GM23248 (cell line): ENCODE measurements around the gene GPRIN2. TPM values are rescaled to one million over a fixed set of nuclear protein-coding genes. Genes with fewer than 3 reads are reported as not detected.
"Not testable (repeated sequence)": the region's sequence is repeated elsewhere in the genome, so short reads cannot be mapped to it uniquely, and the experiment has no call there.

ENCODE experiments used
- DNase-seq: peaks from one replicate; pipeline ENCODE4 v3.0.0-alpha.2; 2015
- H2AFZ ChIP-seq: fragments of 200-600 bp; sonication (generic); 2 replicates; pipeline ENCODE4 v1.6.1; 2016; ENCODE audit warnings: antibody characterized with exemption
- H3F3A ChIP-seq: fragments of 200-600 bp; sonication (generic); 2 replicates; pipeline ENCODE4 v1.6.1; 2016; ENCODE audit warnings: mild to moderate bottlenecking, antibody characterized with exemption, mixed run types; ENCODE audit not compliant: insufficient read depth
- H3K27ac ChIP-seq: fragments of 200-600 bp; sonication (generic); 2 replicates; pipeline ENCODE4 v1.5.1; 2016; ENCODE audit warnings: mild to moderate bottlenecking
- H3K27me3 ChIP-seq: fragments of 200-600 bp; sonication (generic); replicated peaks from 2 replicates; pipeline ENCODE4 v1.6.1; 2016; ENCODE audit warnings: mild to moderate bottlenecking; ENCODE audit not compliant: insufficient read depth
- H3K36me3 ChIP-seq: fragments of 200-600 bp; sonication (generic); 2 replicates; pipeline ENCODE4 v1.6.1; 2016; ENCODE audit warnings: low read depth, mild to moderate bottlenecking
- H3K4me1 ChIP-seq: fragments of 200-600 bp; sonication (generic); 2 replicates; pipeline ENCODE4 v1.6.1; 2016; ENCODE audit warnings: mild to moderate bottlenecking; ENCODE audit not compliant: insufficient read depth
- H3K4me2 ChIP-seq: fragments of 200-600 bp; sonication (generic); one replicate; pipeline ENCODE4 v1.6.1; 2016; ENCODE audit warnings: mild to moderate bottlenecking; ENCODE audit not compliant: unreplicated experiment
- H3K4me3 ChIP-seq: fragments of 200-600 bp; sonication (generic); 2 replicates; pipeline ENCODE4 v1.5.1; 2016; ENCODE audit warnings: mild to moderate bottlenecking
- H3K79me2 ChIP-seq: fragments of 200-600 bp; sonication (generic); 2 replicates; pipeline ENCODE4 v1.6.1; 2016; ENCODE audit warnings: mild to moderate bottlenecking; ENCODE audit not compliant: insufficient read depth
- H3K9ac ChIP-seq: fragments of 200-600 bp; sonication (generic); 2 replicates; pipeline ENCODE4 v1.6.1; 2016; ENCODE audit warnings: mild to moderate bottlenecking
- H3K9me2 ChIP-seq: fragments of 200-600 bp; sonication (generic); 2 replicates; pipeline ENCODE4 v1.6.1; 2016; ENCODE audit warnings: mixed run types, mild to moderate bottlenecking, moderate library complexity; ENCODE audit not compliant: insufficient read depth
- H3K9me3 ChIP-seq: fragments of 200-600 bp; sonication (generic); one replicate; pipeline ENCODE4 v1.6.1; 2017; ENCODE audit warnings: low read depth
- H4K20me1 ChIP-seq: fragments of 200-600 bp; sonication (generic); 2 replicates; pipeline ENCODE4 v1.6.0; 2016; ENCODE audit not compliant: insufficient read depth
- EZH2 ChIP-seq: fragments of 200-600 bp; sonication (generic); IDR thresholded peaks from 2 replicates; pipeline ENCODE4 v1.6.1; 2018; ENCODE audit warnings: antibody characterized with exemption, mild to moderate bottlenecking; ENCODE audit not compliant: insufficient read depth, poor library complexity, severe bottlenecking
- EZH2phosphoT487 ChIP-seq: fragments of 200-600 bp; sonication (generic); IDR thresholded peaks from 2 replicates; pipeline ENCODE4 v1.6.1; 2018; ENCODE audit warnings: antibody characterized with exemption, moderate library complexity, mild to moderate bottlenecking, low read depth; ENCODE audit not compliant: insufficient read depth
- WGBS, 2 experiments: methylation state at CpG; one replicate each; pipeline ENCODE4 v1.1.6; 2015 to 2017; ENCODE audit warnings: low lambda C conversion rate in 2 of 2, low coverage in 1 of 2; ENCODE audit errors: missing lambda C conversion rate in 2 of 2; 5-methylcytosine and 5-hydroxymethylcytosine counted together
- in situ Hi-C: fragments of 300-500 bp; cut with MboI; formaldehyde crosslinking; loops from 2 replicates; pipeline ENCODE4 v1.15.0; 2020
- polyA plus RNA-seq: library from polyadenylated mRNA; unstranded; fragments of >200 nt; fragmentation: Nextera tagmentation; extraction: Ambion mirVana; gene quantifications from 2 replicates; pipeline ENCODE4 v1.2.1, GENCODE V29; 2016
- total RNA-seq: library from RNA; depleted of rRNA; stranded (reverse); fragments of >200 nt; shearing (Covaris generic); gene quantifications from 2 replicates; pipeline ENCODE4 v1.2.3, GENCODE V29; 2014

GPRIN2 gene
- total and polyA plus RNA-seq, 2 experiments from 2014 or later: not detected

DNA sequence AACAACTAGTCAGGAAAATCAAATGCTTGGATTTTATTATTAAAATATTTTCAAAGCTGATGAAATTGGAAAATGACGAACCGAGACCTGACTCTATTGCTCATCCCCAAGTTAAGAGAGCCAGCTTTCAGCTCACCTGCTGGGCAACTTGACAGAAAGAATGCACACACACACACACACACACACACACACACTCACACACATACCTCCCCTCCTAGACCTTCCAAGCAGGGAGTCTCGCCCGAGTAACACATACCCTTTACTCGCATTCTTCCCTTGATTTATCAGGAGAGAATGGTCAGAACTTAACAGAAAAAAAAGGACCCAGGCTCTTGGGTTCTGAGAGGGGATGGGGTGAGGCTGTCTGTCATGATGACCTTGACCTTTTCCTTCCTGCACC lies 19.1 kb downstream of the GPRIN2 start:
- Histone ChIP-seq H4K20me1 (no peaks in the 10 kb centered on the region), H3K27ac (no peak overlapping the region), H3F3A (no peaks in the 10 kb centered on the region), H3K9ac (no peak overlapping the region), H3K4me1 (0 out of 2 replicates have a peak, but pooled peaks cover 3% of the 10 kb centered on the region), H3K79me2 (no peaks in the 10 kb centered on the region), H3K9me3 (no peaks in the 10 kb centered on the region), H3K4me3 (no peak overlapping the region), H3K9me2 (no peaks in the 10 kb centered on the region), H2AFZ (no peak overlapping the region), H3K27me3 (peaks cover 35% of the 10 kb centered on the region), H3K4me2 (no peak overlapping the region), H3K36me3 (no peaks in the 10 kb centered on the region)
- 69 to 72% methylated on average over 5 of the region's 5 CpGs for WGBS, 2 experiments
- TF ChIP-seq EZH2phosphoT487 (no peak), EZH2 (no peak)
- in situ Hi-C loops: no loop called here
- no peak for DNase-seq

DNA sequence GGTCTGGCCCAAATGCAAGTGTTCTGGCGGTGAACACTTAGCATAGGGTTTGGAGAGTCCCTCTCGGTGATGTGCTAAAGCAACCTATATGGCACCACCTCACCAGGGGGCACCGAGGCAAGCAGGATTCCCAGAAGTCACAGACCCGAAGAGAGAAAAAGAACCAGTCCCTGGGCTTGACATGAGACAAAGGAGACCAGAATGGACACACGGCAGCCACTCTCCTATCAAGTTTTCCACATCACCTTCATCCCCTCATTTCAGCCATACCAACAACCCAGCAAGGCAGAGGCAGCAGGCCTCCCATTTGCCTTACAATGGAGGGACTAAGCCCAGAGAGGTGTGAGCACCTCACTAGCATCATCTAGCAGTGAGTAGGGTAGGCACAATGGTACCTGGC lies 19.7 kb downstream of the GPRIN2 start:
- in situ Hi-C loops: no loop called here
- H3K27me3 ChIP-seq: peaks cover 32% of the 10 kb centered on the region
- no peaks in the 10 kb centered on the region for H3K9me2 ChIP-seq

DNA sequence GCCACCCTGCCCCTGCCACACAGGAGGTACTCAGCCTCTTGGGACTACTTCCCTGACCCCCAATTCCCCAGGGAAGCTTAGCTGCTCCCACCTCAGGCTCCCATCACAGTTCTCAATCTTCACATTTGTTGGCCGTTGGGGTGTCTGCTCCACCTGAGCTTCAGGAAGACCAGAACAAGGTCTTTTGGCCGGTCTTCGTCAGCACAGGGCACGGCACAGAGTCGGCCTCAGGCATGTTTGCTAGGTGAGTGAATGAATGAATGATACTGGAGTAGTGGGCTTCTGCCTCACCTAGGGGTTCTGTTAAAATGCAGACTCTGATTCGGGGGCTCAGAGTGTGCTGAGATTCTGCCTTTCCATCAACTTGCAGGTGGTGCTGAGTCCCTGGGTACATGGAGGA lies 20.3 kb downstream of the GPRIN2 start:
- Histone ChIP-seq H4K20me1 (no peaks in the 10 kb centered on the region), H3K79me2 (no peaks in the 10 kb centered on the region), H3K27ac (no peak overlapping the region), H3K9ac (no peak overlapping the region), H3K9me3 (no peaks in the 10 kb centered on the region), H3K4me2 (no peak overlapping the region), H3K4me3 (no peak overlapping the region), H3F3A (peaks cover 2% of the 10 kb centered on the region; the same call in 1 of the 2 replicates), H3K4me1 (0 out of 2 replicates have a peak, but pooled peaks cover 3% of the 10 kb centered on the region), H3K9me2 (no peaks in the 10 kb centered on the region), H2AFZ (no peak overlapping the region), H3K27me3 (peaks cover 30% of the 10 kb centered on the region), H3K36me3 (no peaks in the 10 kb centered on the region)
- DNase-seq: no peak
- in situ Hi-C loops: no loop called here
- WGBS, 2 experiments: 74 to 78% methylated on average over 6 of the region's 6 CpGs
- no peak for TF ChIP-seq EZH2
- no peak for TF ChIP-seq EZH2phosphoT487

More for the DNA sequence above, 19.7 kb downstream of the GPRIN2 start:
- Histone ChIP-seq H3K4me1 (0 out of 2 replicates have a peak, but pooled peaks cover 3% of the 10 kb centered on the region), H3F3A (no peaks in the 10 kb centered on the region), H2AFZ (no peak overlapping the region), H3K9ac (no peak overlapping the region), H3K27ac (no peak overlapping the region), H4K20me1 (no peaks in the 10 kb centered on the region), H3K4me2 (no peak overlapping the region), H3K9me3 (no peaks in the 10 kb centered on the region), H3K4me3 (no peak overlapping the region), H3K36me3 (no peaks in the 10 kb centered on the region), H3K79me2 (no peaks in the 10 kb centered on the region)
- WGBS, 2 experiments: 61 to 65% methylated on average over 5 of the region's 5 CpGs
- no peak for DNase-seq
- TF ChIP-seq EZH2phosphoT487 (no peak), EZH2 (no peak)

DNA sequence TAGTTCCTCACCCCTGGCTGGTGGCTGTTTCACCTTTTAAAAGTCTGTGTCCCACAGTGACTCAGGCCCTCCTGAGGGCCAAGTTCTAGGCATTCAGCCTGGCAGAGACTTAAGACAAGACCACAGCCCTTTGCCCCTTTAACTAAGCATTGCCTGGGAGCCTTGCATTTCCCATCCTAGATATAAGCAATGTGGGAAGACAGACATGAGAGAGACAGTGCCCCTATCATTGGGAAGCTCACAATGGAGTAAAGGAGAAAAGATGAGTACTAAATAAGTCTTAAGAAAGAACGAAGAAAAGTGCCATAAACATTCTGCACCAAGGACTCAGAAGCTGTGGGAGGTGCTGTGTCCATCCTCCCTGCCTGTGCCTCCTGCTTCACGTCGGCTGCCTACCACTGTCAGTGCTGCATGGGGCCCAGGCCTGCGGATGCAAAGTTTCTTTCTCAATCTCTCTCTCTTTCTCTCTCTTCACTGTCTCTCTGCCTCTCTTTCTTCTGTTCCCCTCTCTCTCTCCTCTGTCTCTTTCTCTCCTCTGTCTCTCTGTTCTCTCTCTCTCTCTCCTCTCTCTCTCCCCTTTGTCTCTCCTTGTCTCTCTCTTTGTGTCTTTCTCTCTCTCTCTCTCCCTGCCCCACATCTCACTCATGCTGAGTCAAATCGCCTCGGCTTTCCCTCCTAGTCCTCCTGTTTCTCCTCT lies 21.5 kb downstream of the GPRIN2 start:
- peaks cover 30% of the 10 kb centered on the region for H3K27me3 ChIP-seq
- no peaks in the 10 kb centered on the region for H4K20me1 ChIP-seq
- peak; percentile 32 for DNase-seq
- WGBS, 2 experiments: 73 to 83% methylated on average over 6 of the region's 6 CpGs
- H3K9ac ChIP-seq: no peak overlapping the region
- H3F3A ChIP-seq: peaks cover 11% of the 10 kb centered on the region
- no peaks in the 10 kb centered on the region for H3K9me2 ChIP-seq
- no peak overlapping the region for H2AFZ ChIP-seq
- H3K4me1 ChIP-seq: peaks cover 6% of the 10 kb centered on the region
- H3K4me2 ChIP-seq: no peak overlapping the region
- H3K36me3 ChIP-seq: no peaks in the 10 kb centered on the region
- H3K4me3 ChIP-seq: no peak overlapping the region
- TF ChIP-seq EZH2 (no peak), EZH2phosphoT487 (no peak)
- H3K79me2 ChIP-seq: no peaks in the 10 kb centered on the region
- no peaks in the 10 kb centered on the region for H3K9me3 ChIP-seq
- in situ Hi-C loops: no loop called here
- H3K27ac ChIP-seq: no peak overlapping the region

DNA sequence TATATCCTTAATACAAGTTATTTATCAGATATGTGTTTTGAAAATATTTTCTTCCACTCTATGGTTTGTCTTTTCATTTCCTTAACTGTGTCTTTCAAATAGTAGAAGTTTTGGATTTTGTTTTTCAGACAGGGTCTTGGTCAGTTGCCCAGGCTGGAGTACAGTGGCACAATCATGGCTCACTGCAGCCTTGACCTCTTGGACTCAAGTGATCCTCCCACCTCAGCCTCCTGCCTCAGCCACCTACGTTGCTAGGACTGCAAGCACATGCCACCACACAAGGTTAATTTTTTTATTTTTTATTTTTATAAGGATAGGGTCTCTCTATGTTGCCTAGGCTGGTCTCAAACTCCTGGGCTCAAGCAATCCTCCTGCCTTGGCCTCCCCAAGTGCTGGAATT lies 24.2 kb downstream of the GPRIN2 start:
- H4K20me1 ChIP-seq, in situ Hi-C loops, H2AFZ ChIP-seq, H3K9ac ChIP-seq, H3K27ac ChIP-seq, DNase-seq, H3K9me3 ChIP-seq, H3K36me3 ChIP-seq, H3K79me2 ChIP-seq, H3K9me2 ChIP-seq, H3K4me3 ChIP-seq, H3K4me2 ChIP-seq: not testable (repeated sequence)
- Histone ChIP-seq H3K4me1 (peaks cover 13% of the 10 kb centered on the region), H3F3A (peaks cover 24% of the 10 kb centered on the region), H3K27me3 (peaks cover 12% of the 10 kb centered on the region)
- WGBS, 2 experiments: 48 to 71% methylated on average over 1 of the region's 1 CpG
